Measurements from ENCODE around the gene TSHZ1.
"Not testable (repeated sequence)": the region's sequence is repeated elsewhere in the genome, so short reads cannot be mapped to it uniquely, and the experiment has no call there.

Gene TSHZ1

GRCh38 chr18:75183973-75184493, 26.6 kb upstream of the TSHZ1 start:
- no peak for DNase-seq (ENCODE audit: low read depth in 2 of 2)

- DNase-seq (ENCODE audit: low read depth in 2 of 2), result no peak
Observed at GRCh38 chr18:75185460-75185859, 25.1 kb upstream of the TSHZ1 start.

GRCh38 chr18:75187702-75188101, 22.9 kb upstream of the TSHZ1 start:
- not testable (repeated sequence) for DNase-seq (ENCODE audit: low read depth in 2 of 2)

GRCh38 chr18:75189696-75190095, 20.9 kb upstream of the TSHZ1 start:
- DNase-seq (ENCODE audit: low read depth in 2 of 2), result no peak

- DNase-seq (ENCODE audit: low read depth in 2 of 2), result no peak
Observed at GRCh38 chr18:75192899-75193298, 17.7 kb upstream of the TSHZ1 start.

- DNase-seq (ENCODE audit: low read depth in 2 of 2), result no peak
Observed at GRCh38 chr18:75198036-75198435, 12.6 kb upstream of the TSHZ1 start.

- DNase-seq (ENCODE audit: low read depth in 2 of 2), result no peak
Observed at GRCh38 chr18:75199327-75199726, 11.3 kb upstream of the TSHZ1 start.

GRCh38 chr18:75200071-75200470, 10.5 kb upstream of the TSHZ1 start:
- DNase-seq (ENCODE audit: low read depth in 2 of 2), result no peak

GRCh38 chr18:75200605-75201280, 9.9 kb upstream of the TSHZ1 start:
- DNase-seq (ENCODE audit: low read depth in 2 of 2), result no peak

GRCh38 chr18:75201282-75202270, 9.0 kb upstream of the TSHZ1 start:
- DNase-seq (ENCODE audit: low read depth in 2 of 2), result no peak

- DNase-seq (ENCODE audit: low read depth in 2 of 2), result no peak
Observed at GRCh38 chr18:75202696-75203365, 7.8 kb upstream of the TSHZ1 start.

- DNase-seq (ENCODE audit: low read depth in 2 of 2), result no peak
Observed at GRCh38 chr18:75203416-75204268, 7.0 kb upstream of the TSHZ1 start.

GRCh38 chr18:75204269-75204731, 6.3 kb upstream of the TSHZ1 start:
- DNase-seq (ENCODE audit: low read depth in 2 of 2), result no peak

GRCh38 chr18:75204732-75205513, 5.7 kb upstream of the TSHZ1 start:
- no peak for DNase-seq (ENCODE audit: low read depth in 2 of 2)

GRCh38 chr18:75205514-75206132, 5.0 kb upstream of the TSHZ1 start:
- no peak for DNase-seq (ENCODE audit: low read depth in 2 of 2)

GRCh38 chr18:75206452-75207309, 3.9 kb upstream of the TSHZ1 start:
- no peak for DNase-seq (ENCODE audit: low read depth in 2 of 2)

GRCh38 chr18:75207310-75208154, 3.1 kb upstream of the TSHZ1 start:
- DNase-seq (ENCODE audit: low read depth in 2 of 2), result no peak
